Astrocyte (in vitro differentiated cells and primary cell): ENCODE data around the gene FANCI.

Source experiments
- CTCF ChIP-seq: IDR thresholded peaks from 2 replicates; pipeline ENCODE4 v1.5.1; 2011; ENCODE audit warnings: low read depth, mild to moderate bottlenecking, inconsistent platforms, low read length, moderate library complexity; ENCODE audit not compliant: insufficient read depth
- EZH2 ChIP-seq: IDR thresholded peaks from 2 replicates; pipeline ENCODE4 v1.6.1; 2012; ENCODE audit warnings: mild to moderate bottlenecking, low read length, inconsistent platforms; ENCODE audit not compliant: insufficient read depth

DNA sequence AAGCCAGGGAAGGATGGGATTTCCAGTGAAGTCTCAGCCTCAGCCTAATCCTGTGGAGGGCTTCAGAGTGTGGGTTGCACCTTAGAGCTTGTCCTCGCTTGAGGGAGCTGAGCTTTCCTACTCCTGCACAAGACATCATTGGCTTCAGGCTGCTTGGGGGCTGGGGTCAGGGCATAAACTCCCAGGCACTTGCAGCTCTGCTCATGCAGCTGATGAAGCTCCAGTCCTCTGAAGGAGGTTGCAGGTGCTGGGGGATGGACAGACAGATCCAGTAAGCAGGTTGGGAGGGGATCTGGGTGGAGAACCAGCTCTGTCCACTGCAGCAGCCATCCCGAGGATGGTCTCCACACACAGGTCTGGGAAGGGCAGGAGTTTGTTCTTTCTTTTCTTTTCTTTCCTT lies 110.2 kb downstream of the FANCI start:
- TF ChIP-seq CTCF (no peak), EZH2 (no peak)
